A673 (cell line): ENCODE results near the gene CTNNA1. TPM values are rescaled to one million over a fixed set of nuclear protein-coding genes. Genes with fewer than 3 reads are reported as not detected.

Source experiments
- BruUV-seq: library from RNA; stranded (reverse); fragments of 400-500 nt; replicated peaks from 2 replicates; lab custom pipeline; 2021; lab: Mats Ljungman, UMichigan
- CTCF ChIA-PET: fragments of 300-600 bp; sonication (Branson Sonifier 250); formaldehyde crosslinking; loops from one replicate; lab custom pipeline; 2022; ENCODE audit warnings: antibody characterized with exemption; lab: Charles Lee
- POLR2A ChIA-PET: fragments of 300-600 bp; sonication (Branson Sonifier 250); formaldehyde crosslinking; loops from one replicate; lab custom pipeline; 2022; ENCODE audit warnings: antibody characterized with exemption; ENCODE audit not compliant: low non-redundant PET; lab: Charles Lee
- DNase-seq: peaks from one replicate; pipeline ENCODE4 v3.0.0-alpha.2; 2015; ENCODE audit warnings: low spot score
- H3K27ac ChIP-seq: fragments of 200-600 bp; sonication (generic); 2 replicates; pipeline ENCODE4 v1.5.1; 2016; ENCODE audit warnings: mixed run types, low read depth, mild to moderate bottlenecking, mixed read lengths, antibody characterized with exemption, low read length; ENCODE audit not compliant: poor library complexity, severe bottlenecking
- H3K27me3 ChIP-seq: fragments of 200-600 bp; sonication (generic); replicated peaks from 2 replicates; pipeline ENCODE4 v1.6.1; 2017; ENCODE audit warnings: mixed run types, low read depth, mild to moderate bottlenecking, mixed read lengths, antibody characterized with exemption, low read length; ENCODE audit not compliant: insufficient read depth, poor library complexity
- H3K36me3 ChIP-seq: fragments of 200-600 bp; sonication (generic); 2 replicates; pipeline ENCODE4 v1.6.1; 2016; ENCODE audit warnings: mixed run types, mild to moderate bottlenecking, mixed read lengths, antibody characterized with exemption, low read length; ENCODE audit not compliant: insufficient read depth, poor library complexity, severe bottlenecking
- H3K4me1 ChIP-seq: fragments of 200-600 bp; sonication (generic); 2 replicates; pipeline ENCODE4 v1.6.1; 2017; ENCODE audit warnings: mixed run types, mild to moderate bottlenecking, mixed read lengths, antibody characterized with exemption, low read length; ENCODE audit not compliant: insufficient read depth, poor library complexity, severe bottlenecking
- H3K4me3 ChIP-seq: fragments of 200-600 bp; sonication (generic); 2 replicates; pipeline ENCODE4 v1.5.1; 2016; ENCODE audit warnings: low read depth, mixed run types, mild to moderate bottlenecking, mixed read lengths, low read length; ENCODE audit not compliant: poor library complexity, severe bottlenecking
- H3K9me3 ChIP-seq: fragments of 200-600 bp; sonication (generic); 2 replicates; pipeline ENCODE4 v1.6.1; 2016; ENCODE audit warnings: mixed run types, low read depth, mild to moderate bottlenecking, mixed read lengths, antibody characterized with exemption, low read length; ENCODE audit not compliant: poor library complexity, severe bottlenecking
- EZH2 ChIP-seq: fragments of 200-600 bp; sonication (generic); IDR thresholded peaks from 2 replicates; pipeline ENCODE4 v1.6.1; 2017; ENCODE audit warnings: borderline replicate concordance, low read depth, mild to moderate bottlenecking, mixed read lengths, antibody characterized with exemption, low read length; ENCODE audit not compliant: poor library complexity, severe bottlenecking
- intact Hi-C: fragments of 100-400 bp; cut with micrococcal nuclease; formaldehyde crosslinking; loops from one replicate; pipeline ENCODE4 v1.10.0; 2022; ENCODE audit not compliant: unreplicated experiment
- total RNA-seq: library from RNA; stranded (reverse); gene quantifications from 2 replicates; pipeline ENCODE4 v1.2.3, GENCODE V29; 2021
- TF ChIP-seq, protein P1 (sequence below): fragments of 300-800, 200-600 bp; sonication (generic); conservative IDR thresholded peaks from 2 replicates; pipeline ENCODE4 v1.5.1; 2017; ENCODE audit warnings: low read depth, mild to moderate bottlenecking, antibody characterized with exemption, low read length, moderate library complexity, mixed read lengths

The CTNNA1 gene
- total RNA-seq, 1 experiment from 2014 or later: 249 TPM

DNA sequence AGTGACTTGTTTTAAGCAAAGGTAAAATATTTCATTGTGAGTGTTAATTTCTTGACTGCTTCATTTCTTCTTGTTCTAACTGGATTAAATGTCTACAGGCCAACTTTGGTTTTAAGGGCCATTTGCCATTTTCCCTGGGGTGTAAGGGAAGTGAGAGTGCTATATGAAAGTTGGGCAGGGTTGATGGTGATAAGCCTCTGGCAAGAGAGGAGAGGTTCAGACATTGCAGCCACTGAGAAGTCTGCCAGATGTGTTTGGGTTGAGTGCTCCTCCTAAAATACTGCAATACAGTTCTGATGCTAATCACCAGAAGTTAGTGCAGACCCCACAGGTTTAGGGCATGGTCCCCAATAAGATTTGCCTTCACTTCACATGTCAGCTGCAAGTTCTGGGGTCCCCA lies 136.8 kb downstream of the CTNNA1 start:
- Histone ChIP-seq H3K4me3 (no peak overlapping the region), H3K4me1 (no peaks in the 10 kb centered on the region), H3K27me3 (no peaks in the 10 kb centered on the region), H3K27ac (no peak overlapping the region), H3K9me3 (peaks cover 5% of the 10 kb centered on the region), H3K36me3 (peaks cover 31% of the 10 kb centered on the region)
- CTCF ChIA-PET: no interaction called here
- no peak for DNase-seq
- TF ChIP-seq, protein P1, sequence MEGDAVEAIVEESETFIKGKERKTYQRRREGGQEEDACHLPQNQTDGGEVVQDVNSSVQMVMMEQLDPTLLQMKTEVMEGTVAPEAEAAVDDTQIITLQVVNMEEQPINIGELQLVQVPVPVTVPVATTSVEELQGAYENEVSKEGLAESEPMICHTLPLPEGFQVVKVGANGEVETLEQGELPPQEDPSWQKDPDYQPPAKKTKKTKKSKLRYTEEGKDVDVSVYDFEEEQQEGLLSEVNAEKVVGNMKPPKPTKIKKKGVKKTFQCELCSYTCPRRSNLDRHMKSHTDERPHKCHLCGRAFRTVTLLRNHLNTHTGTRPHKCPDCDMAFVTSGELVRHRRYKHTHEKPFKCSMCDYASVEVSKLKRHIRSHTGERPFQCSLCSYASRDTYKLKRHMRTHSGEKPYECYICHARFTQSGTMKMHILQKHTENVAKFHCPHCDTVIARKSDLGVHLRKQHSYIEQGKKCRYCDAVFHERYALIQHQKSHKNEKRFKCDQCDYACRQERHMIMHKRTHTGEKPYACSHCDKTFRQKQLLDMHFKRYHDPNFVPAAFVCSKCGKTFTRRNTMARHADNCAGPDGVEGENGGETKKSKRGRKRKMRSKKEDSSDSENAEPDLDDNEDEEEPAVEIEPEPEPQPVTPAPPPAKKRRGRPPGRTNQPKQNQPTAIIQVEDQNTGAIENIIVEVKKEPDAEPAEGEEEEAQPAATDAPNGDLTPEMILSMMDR: no peak
- TF ChIP-seq EZH2: no peak
- POLR2A ChIA-PET: no interaction called here
- BruUV-seq: no TSS peak
- intact Hi-C loops: no loop called here

DNA sequence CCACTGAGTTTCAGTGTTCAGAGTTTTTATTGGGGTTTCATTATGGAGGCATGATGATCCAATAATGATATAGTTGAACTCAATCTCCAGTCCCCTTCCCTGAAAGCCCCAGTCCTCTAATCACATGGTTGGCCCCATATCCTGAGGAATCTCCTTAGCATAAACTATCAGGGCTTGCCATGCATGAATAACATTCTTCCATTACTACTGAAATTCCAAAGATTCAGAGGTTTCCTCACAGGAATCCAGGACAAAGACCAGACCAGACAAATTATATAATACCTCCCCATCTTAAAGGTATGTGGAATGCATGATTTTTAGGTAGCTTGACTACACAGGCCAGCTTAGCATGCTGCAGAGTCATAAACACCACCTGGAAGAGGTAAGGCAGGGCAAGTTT lies 137.4 kb downstream of the CTNNA1 start:
- H3K27ac ChIP-seq: no peak overlapping the region
- ChIA-PET POLR2A (no interaction called here), CTCF (no interaction called here)
- DNase-seq: no peak
- H3K36me3 ChIP-seq: peaks cover 31% of the 10 kb centered on the region
- TF ChIP-seq, protein P1: no peak
- TF ChIP-seq EZH2: no peak
- no peak overlapping the region for H3K4me3 ChIP-seq
- H3K4me1 ChIP-seq: no peaks in the 10 kb centered on the region
- no TSS peak for BruUV-seq
- H3K27me3 ChIP-seq: no peaks in the 10 kb centered on the region
- intact Hi-C loops: no loop called here
- H3K9me3 ChIP-seq: peaks cover 5% of the 10 kb centered on the region

DNA sequence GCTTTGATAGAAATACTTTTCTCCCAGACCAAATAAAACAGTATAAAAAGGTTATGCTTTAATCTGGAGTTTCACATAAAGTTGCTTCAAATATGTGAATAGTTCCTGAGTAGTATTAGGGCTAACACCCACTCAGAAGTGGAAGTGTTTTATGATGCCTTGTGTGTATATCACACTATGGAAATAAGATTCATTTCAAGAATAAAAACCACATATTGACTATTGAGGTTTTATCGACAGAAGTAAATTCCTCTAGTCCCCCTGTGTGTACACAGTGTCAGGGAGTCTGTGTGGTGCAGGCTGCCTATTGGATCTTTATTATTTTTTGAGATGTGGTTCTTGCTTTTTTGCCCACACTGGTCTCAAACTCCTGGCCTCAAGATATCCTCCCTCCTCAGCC lies 142.7 kb downstream of the CTNNA1 start:
- POLR2A ChIA-PET: no interaction called here
- TF ChIP-seq, protein P1: no peak
- no peak for TF ChIP-seq EZH2
- BruUV-seq: no TSS peak
- Histone ChIP-seq H3K4me3 (no peak overlapping the region), H3K36me3 (peaks cover under 1% of the 10 kb centered on the region), H3K4me1 (peaks cover 17% of the 10 kb centered on the region), H3K9me3 (no peaks in the 10 kb centered on the region), H3K27me3 (no peaks in the 10 kb centered on the region), H3K27ac (no peak overlapping the region)
- intact Hi-C loops: no loop called here
- DNase-seq: no peak
- CTCF ChIA-PET: no interaction called here
